Measurements from ENCODE around the gene PDE8A.

Gene PDE8A

DNA sequence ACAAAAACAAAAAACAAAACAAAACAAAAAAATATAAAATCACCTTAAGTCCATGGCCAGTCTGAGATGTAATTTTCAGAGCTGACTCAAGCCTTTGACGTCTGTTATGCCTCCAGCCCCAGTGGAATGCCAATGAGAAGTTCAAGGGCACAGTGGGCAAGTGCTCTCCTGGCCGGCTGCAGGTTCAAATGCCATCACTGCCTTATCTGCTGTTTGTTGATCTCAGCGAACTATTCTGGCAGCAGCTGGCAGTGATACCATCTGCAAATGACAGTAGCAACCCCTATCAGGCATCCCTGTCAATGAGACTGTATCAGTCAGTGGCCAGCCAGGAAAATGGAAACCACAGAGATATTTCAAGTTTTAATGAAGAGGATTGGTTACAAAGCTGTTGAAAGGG, 10.8 kb upstream of the PDE8A start:
- Histone ChIP-seq H3K36me3 (replicated peaks; ENCODE audit: insufficient read depth, low read length) (no peaks in the 10 kb centered on the region), H3F3A (ENCODE audit: insufficient read depth, low read length) (no peaks in the 10 kb centered on the region), H3K27ac (ENCODE audit: low read length) (no peak overlapping the region), H3K79me2 (ENCODE audit: low read length) (no peaks in the 10 kb centered on the region), H3K9me3 (replicated peaks; ENCODE audit: insufficient read depth, low read length) (no peaks in the 10 kb centered on the region), H3K9ac (ENCODE audit: low read length) (no peak overlapping the region), H3K4me3 (ENCODE audit: low read length) (no peak overlapping the region), H3K4me2 (ENCODE audit: low read depth, low read length) (no peak overlapping the region), H4K20me1 (ENCODE audit: insufficient read depth, low read length) (no peaks in the 10 kb centered on the region), H2AFZ (ENCODE audit: low read length) (no peak overlapping the region), H3K9me2 (replicated peaks; ENCODE audit: insufficient read depth, low read length) (no peaks in the 10 kb centered on the region), H3K27me3 (replicated peaks; ENCODE audit: insufficient read depth, low read length) (no peaks in the 10 kb centered on the region), H3K4me1 (ENCODE audit: low read length) (no peaks in the 10 kb centered on the region)
- DNase-seq, result no peak
- TF ChIP-seq EZH2 (optimal IDR thresholded peaks at IDR 0.05; ENCODE audit: low read depth, low read length), result no peak
- no peak for TF ChIP-seq EZH2phosphoT487 (IDR thresholded peaks at IDR 0.05; ENCODE audit: low read length)
- TF ChIP-seq, protein P1, sequence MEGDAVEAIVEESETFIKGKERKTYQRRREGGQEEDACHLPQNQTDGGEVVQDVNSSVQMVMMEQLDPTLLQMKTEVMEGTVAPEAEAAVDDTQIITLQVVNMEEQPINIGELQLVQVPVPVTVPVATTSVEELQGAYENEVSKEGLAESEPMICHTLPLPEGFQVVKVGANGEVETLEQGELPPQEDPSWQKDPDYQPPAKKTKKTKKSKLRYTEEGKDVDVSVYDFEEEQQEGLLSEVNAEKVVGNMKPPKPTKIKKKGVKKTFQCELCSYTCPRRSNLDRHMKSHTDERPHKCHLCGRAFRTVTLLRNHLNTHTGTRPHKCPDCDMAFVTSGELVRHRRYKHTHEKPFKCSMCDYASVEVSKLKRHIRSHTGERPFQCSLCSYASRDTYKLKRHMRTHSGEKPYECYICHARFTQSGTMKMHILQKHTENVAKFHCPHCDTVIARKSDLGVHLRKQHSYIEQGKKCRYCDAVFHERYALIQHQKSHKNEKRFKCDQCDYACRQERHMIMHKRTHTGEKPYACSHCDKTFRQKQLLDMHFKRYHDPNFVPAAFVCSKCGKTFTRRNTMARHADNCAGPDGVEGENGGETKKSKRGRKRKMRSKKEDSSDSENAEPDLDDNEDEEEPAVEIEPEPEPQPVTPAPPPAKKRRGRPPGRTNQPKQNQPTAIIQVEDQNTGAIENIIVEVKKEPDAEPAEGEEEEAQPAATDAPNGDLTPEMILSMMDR (IDR thresholded peaks at IDR 0.05; ENCODE audit: low read length), result no peak

- H3K9ac ChIP-seq (ENCODE audit: low read length), result no peak overlapping the region
- no peaks in the 10 kb centered on the region for H3F3A ChIP-seq (ENCODE audit: insufficient read depth, low read length)
- no peaks in the 10 kb centered on the region for H3K4me1 ChIP-seq (ENCODE audit: low read length)
- no peaks in the 10 kb centered on the region for H3K9me2 ChIP-seq (replicated peaks; ENCODE audit: insufficient read depth, low read length)
- TF ChIP-seq EZH2 (optimal IDR thresholded peaks at IDR 0.05; ENCODE audit: low read depth, low read length) (no peak), EZH2phosphoT487 (IDR thresholded peaks at IDR 0.05; ENCODE audit: low read length) (no peak)
- TF ChIP-seq, protein P1 (IDR thresholded peaks at IDR 0.05; ENCODE audit: low read length), result no peak
- H3K79me2 ChIP-seq (ENCODE audit: low read length), result no peaks in the 10 kb centered on the region
- H3K4me2 ChIP-seq (ENCODE audit: low read depth, low read length), result no peak overlapping the region
- no peaks in the 10 kb centered on the region for H3K9me3 ChIP-seq (replicated peaks; ENCODE audit: insufficient read depth, low read length)
- no peak overlapping the region for H2AFZ ChIP-seq (ENCODE audit: low read length)
- H3K36me3 ChIP-seq (replicated peaks; ENCODE audit: insufficient read depth, low read length), result no peaks in the 10 kb centered on the region
- no peak for DNase-seq
- no peak overlapping the region for H3K27ac ChIP-seq (ENCODE audit: low read length)
- no peaks in the 10 kb centered on the region for H3K27me3 ChIP-seq (replicated peaks; ENCODE audit: insufficient read depth, low read length)
- H3K4me3 ChIP-seq (ENCODE audit: low read length), result no peak overlapping the region
- no peaks in the 10 kb centered on the region for H4K20me1 ChIP-seq (ENCODE audit: insufficient read depth, low read length)
Measured at GRCh38 chr15:84973492-84974460, 7.9 kb upstream of the PDE8A start.

DNA sequence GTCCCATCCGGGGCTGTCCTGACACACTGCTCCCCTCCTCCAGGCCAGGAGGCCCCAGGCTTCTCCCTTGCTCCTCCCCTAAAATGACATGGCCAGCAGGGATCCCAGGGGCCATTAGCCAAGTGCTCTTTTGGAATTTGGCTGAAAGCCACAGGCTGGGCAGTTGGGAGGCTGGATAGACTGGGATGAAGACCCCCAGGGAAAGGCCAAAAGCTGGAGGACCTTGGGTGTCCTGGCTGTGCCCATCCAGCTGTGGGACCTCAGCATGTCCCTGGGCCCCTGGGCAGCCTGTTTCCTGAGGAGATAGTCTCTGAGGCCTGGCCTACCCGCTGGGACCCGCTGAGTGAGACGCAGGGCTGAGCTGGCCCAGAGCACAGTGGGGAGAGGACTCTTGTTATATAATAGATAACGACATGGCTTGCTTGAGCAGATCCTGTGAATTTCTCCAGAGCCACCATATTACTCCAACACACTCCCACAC, 5.7 kb upstream of the PDE8A start:
- H4K20me1 ChIP-seq (ENCODE audit: insufficient read depth, low read length), result no peaks in the 10 kb centered on the region
- DNase-seq, result no peak
- H3K27me3 ChIP-seq (replicated peaks; ENCODE audit: insufficient read depth, low read length), result no peaks in the 10 kb centered on the region
- 0 out of 2 replicates have a peak, but pooled peaks cover 3% of the 10 kb centered on the region for H3F3A ChIP-seq (ENCODE audit: insufficient read depth, low read length)
- H3K9ac ChIP-seq (ENCODE audit: low read length), result no peak overlapping the region
- H3K79me2 ChIP-seq (ENCODE audit: low read length), result no peaks in the 10 kb centered on the region
- H3K27ac ChIP-seq (ENCODE audit: low read length), result no peak overlapping the region
- H3K4me3 ChIP-seq (ENCODE audit: low read length), result no peak overlapping the region
- H3K4me2 ChIP-seq (ENCODE audit: low read depth, low read length), result no peak overlapping the region
- TF ChIP-seq, protein P1 (IDR thresholded peaks at IDR 0.05; ENCODE audit: low read length), result no peak
- TF ChIP-seq EZH2phosphoT487 (IDR thresholded peaks at IDR 0.05; ENCODE audit: low read length) (no peak), EZH2 (optimal IDR thresholded peaks at IDR 0.05; ENCODE audit: low read depth, low read length) (no peak)
- H3K9me3 ChIP-seq (replicated peaks; ENCODE audit: insufficient read depth, low read length), result no peaks in the 10 kb centered on the region
- no peaks in the 10 kb centered on the region for H3K9me2 ChIP-seq (replicated peaks; ENCODE audit: insufficient read depth, low read length)
- no peak overlapping the region for H2AFZ ChIP-seq (ENCODE audit: low read length)
- no peaks in the 10 kb centered on the region for H3K4me1 ChIP-seq (ENCODE audit: low read length)
- H3K36me3 ChIP-seq (replicated peaks; ENCODE audit: insufficient read depth, low read length), result no peaks in the 10 kb centered on the region
